PC-9 (cell line): ENCODE results near the gene ABL1. TPM values are rescaled to one million over a fixed set of nuclear protein-coding genes. Genes with fewer than 3 reads are reported as not detected.

Source experiments
- BruUV-seq: library from RNA; stranded (reverse); fragments of 400-500 nt; replicated peaks from 2 replicates; lab custom pipeline; 2021; lab: Mats Ljungman, UMichigan
- CTCF ChIA-PET: fragments of 300-600 bp; sonication (Branson Sonifier 250); formaldehyde crosslinking; loops from one replicate; lab custom pipeline; 2022; ENCODE audit warnings: antibody characterized with exemption; lab: Charles Lee
- POLR2A ChIA-PET: fragments of 300-600 bp; sonication (Branson Sonifier 250); formaldehyde crosslinking; loops from one replicate; lab custom pipeline; 2022; ENCODE audit warnings: antibody characterized with exemption; ENCODE audit not compliant: unreplicated experiment; lab: Charles Lee
- DNase-seq, 2 experiments: peaks; one replicate each; pipeline versions ENCODE4 v3.0.0 to v3.0.0-alpha.2; 2015 to 2022; ENCODE audit warnings: mixed read lengths in 1 of 2
- H2AFZ ChIP-seq: fragments of 200-600 bp; sonication (generic); 2 replicates; pipeline ENCODE4 v1.8.1; 2017; ENCODE audit warnings: antibody characterized with exemption
- H3F3A ChIP-seq: fragments of 200-600 bp; sonication (generic); 2 replicates; pipeline ENCODE4 v1.8.1; 2017; ENCODE audit warnings: antibody characterized with exemption, mild to moderate bottlenecking, low read depth; ENCODE audit not compliant: insufficient read depth
- H3K27ac ChIP-seq: fragments of 200-600 bp; sonication (generic); 2 replicates; pipeline ENCODE4 v1.6.1; 2016; ENCODE audit warnings: mixed run types
- H3K27me3 ChIP-seq: fragments of 200-600 bp; sonication (generic); 2 replicates; pipeline ENCODE4 v1.6.1; 2016; ENCODE audit warnings: low read depth, mixed run types; ENCODE audit not compliant: insufficient read depth
- H3K36me3 ChIP-seq: fragments of 200-600 bp; sonication (generic); 2 replicates; pipeline ENCODE4 v1.6.1; 2016; ENCODE audit warnings: low read depth, mixed run types
- H3K4me1 ChIP-seq: fragments of 200-600 bp; sonication (generic); replicated peaks from 2 replicates; pipeline ENCODE4 v1.6.1; 2016; ENCODE audit warnings: mixed run types; ENCODE audit not compliant: insufficient read depth
- H3K4me2 ChIP-seq: fragments of 200-600 bp; sonication (generic); 2 replicates; pipeline ENCODE4 v1.6.1; 2017; ENCODE audit warnings: mixed run types
- H3K4me3 ChIP-seq: fragments of 200-600 bp; sonication (generic); 2 replicates; pipeline ENCODE4 v1.6.1; 2016; ENCODE audit warnings: mixed run types
- H3K79me2 ChIP-seq: fragments of 200-600 bp; sonication (generic); 2 replicates; pipeline ENCODE4 v1.6.1; 2017; ENCODE audit warnings: low read depth, mixed run types
- H3K9me2 ChIP-seq: fragments of 200-600 bp; sonication (generic); 2 replicates; pipeline ENCODE4 v1.8.1; 2017; ENCODE audit warnings: mild to moderate bottlenecking; ENCODE audit not compliant: insufficient read depth
- H3K9me3 ChIP-seq: fragments of 200-600 bp; sonication (generic); 2 replicates; pipeline ENCODE4 v1.8.1; 2016; ENCODE audit warnings: low read depth; ENCODE audit not compliant: insufficient read depth
- H4K20me1 ChIP-seq: fragments of 200-600 bp; sonication (generic); 2 replicates; pipeline ENCODE4 v1.8.1; 2017; ENCODE audit not compliant: insufficient read depth
- EZH2 ChIP-seq: fragments of 200-600 bp; sonication (generic); IDR thresholded peaks from 2 replicates; pipeline ENCODE4 v1.8.0; 2017; ENCODE audit warnings: antibody characterized with exemption, low read depth
- intact Hi-C: fragments of 100-400 bp; cut with micrococcal nuclease; formaldehyde crosslinking; loops from one replicate; pipeline ENCODE4 v1.10.0; 2022; ENCODE audit not compliant: unreplicated experiment
- total RNA-seq: library from RNA; stranded (reverse); gene quantifications from 2 replicates; pipeline ENCODE4 v1.2.3, GENCODE V29; 2021
- TF ChIP-seq, protein P1 (sequence below): fragments of 200-600 bp; sonication (generic); conservative IDR thresholded peaks from 2 replicates; pipeline ENCODE4 v1.6.1; 2017; ENCODE audit warnings: mixed run types, antibody characterized with exemption, mild to moderate bottlenecking, moderate library complexity

Gene ABL1
- total RNA-seq, 1 experiment from 2014 or later = 54.8 TPM

DNA sequence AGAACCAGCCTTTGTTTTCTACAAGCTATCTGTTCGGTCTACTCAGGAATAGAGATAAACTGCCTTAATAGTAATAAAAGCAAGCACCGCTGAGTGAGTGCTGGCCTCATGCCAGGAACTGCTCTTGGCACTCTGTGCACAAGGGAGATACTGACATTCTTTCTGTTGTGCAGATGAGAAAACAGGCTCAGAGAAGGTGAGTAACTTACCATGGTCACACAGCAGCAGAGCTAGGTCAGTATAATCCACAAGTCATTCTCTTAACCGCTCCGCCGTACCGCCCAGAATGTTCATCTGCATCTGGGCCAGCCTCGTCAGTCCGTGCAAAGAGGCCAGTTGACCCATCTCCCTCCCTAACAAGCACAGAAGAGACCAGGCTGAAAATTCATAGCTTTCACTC is 34.2 kb downstream of the ABL1 start:
- no peak for TF ChIP-seq EZH2
- TF ChIP-seq, protein P1, sequence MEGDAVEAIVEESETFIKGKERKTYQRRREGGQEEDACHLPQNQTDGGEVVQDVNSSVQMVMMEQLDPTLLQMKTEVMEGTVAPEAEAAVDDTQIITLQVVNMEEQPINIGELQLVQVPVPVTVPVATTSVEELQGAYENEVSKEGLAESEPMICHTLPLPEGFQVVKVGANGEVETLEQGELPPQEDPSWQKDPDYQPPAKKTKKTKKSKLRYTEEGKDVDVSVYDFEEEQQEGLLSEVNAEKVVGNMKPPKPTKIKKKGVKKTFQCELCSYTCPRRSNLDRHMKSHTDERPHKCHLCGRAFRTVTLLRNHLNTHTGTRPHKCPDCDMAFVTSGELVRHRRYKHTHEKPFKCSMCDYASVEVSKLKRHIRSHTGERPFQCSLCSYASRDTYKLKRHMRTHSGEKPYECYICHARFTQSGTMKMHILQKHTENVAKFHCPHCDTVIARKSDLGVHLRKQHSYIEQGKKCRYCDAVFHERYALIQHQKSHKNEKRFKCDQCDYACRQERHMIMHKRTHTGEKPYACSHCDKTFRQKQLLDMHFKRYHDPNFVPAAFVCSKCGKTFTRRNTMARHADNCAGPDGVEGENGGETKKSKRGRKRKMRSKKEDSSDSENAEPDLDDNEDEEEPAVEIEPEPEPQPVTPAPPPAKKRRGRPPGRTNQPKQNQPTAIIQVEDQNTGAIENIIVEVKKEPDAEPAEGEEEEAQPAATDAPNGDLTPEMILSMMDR = no peak
- Histone ChIP-seq H3F3A (peaks cover 12% of the 10 kb centered on the region; the same call in 1 of the 2 replicates), H3K27me3 (no peaks in the 10 kb centered on the region), H3K9me3 (no peaks in the 10 kb centered on the region), H3K4me1 (no peaks in the 10 kb centered on the region), H3K9me2 (no peaks in the 10 kb centered on the region), H4K20me1 (peaks cover 34% of the 10 kb centered on the region), H3K79me2 (no peaks in the 10 kb centered on the region), H3K4me3 (no peak overlapping the region), H2AFZ (no peak overlapping the region), H3K4me2 (no peak overlapping the region), H3K27ac (no peak overlapping the region), H3K36me3 (no peaks in the 10 kb centered on the region)
- ChIA-PET POLR2A (no interaction called here), CTCF (interaction anchor here (0.6 to 2.4 kb wide), 6 partner anchors 31 to 168 kb away, joined by 3 to 15 read pairs (median 6); no protein-coding TSS in a partner anchor)
- no peak for DNase-seq
- BruUV-seq = no TSS peak
- intact Hi-C loops = loop anchor here (5.0 kb wide), 1 partner anchor 407 kb away; no protein-coding TSS in a partner anchor

DNA sequence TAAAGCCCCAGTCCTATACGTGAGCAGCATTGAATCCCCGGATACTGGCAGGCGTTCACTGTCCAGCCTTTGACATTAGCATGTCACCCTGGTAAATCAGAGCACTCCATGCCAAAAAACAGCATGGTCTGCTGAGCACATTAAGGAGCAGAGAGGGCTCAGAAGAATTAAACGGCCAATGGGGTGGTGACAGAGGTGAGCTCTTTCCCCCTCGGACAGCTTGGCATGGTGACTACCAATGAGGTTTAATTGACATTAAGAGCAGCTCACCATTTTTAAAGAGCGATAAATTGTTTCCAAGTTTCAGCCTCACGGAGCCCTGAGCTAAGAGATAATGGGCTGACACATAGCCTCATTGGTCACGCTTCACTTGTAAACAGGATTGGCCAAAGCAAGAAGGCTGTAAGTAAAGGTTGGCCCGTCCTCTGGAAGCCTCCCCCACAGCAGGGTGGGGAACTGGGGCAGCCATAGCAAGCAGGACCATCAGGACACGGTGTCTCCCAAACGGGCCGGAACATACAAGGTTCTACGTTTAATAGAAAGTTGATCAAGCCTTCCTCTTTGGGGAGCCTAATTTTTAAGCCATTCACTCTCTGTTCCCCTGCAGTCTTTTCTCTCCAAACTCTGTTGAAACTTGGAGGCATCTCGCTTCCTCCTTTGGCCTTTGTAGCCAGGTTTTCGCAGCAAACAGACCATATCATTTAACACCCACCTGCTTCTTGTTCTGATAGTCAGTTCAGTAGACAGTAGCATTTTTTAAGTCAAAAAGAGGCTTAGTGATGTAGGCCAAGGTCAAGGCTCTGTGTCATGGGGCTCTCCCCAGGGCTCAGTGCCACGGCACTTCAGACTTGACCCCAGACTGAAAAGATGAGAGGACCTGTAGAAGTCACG is 35.7 kb downstream of the ABL1 start:
- Histone ChIP-seq H3K27ac (no peak overlapping the region), H3F3A (peaks cover 10% of the 10 kb centered on the region; the same call in 1 of the 2 replicates), H3K4me2 (no peak overlapping the region), H3K9me2 (no peaks in the 10 kb centered on the region), H3K36me3 (no peaks in the 10 kb centered on the region), H2AFZ (no peak overlapping the region), H3K9me3 (no peaks in the 10 kb centered on the region), H4K20me1 (peaks cover 34% of the 10 kb centered on the region), H3K4me1 (no peaks in the 10 kb centered on the region), H3K79me2 (no peaks in the 10 kb centered on the region), H3K4me3 (no peak overlapping the region), H3K27me3 (no peaks in the 10 kb centered on the region)
- TF ChIP-seq EZH2 = no peak
- TF ChIP-seq, protein P1 = no peak
- ChIA-PET CTCF (interaction anchor here (0.5 to 2.4 kb wide), 6 partner anchors 39 to 237 kb away, joined by 3 to 15 read pairs (median 8); no protein-coding TSS in a partner anchor), POLR2A (interaction anchor here (0.6 kb wide), 1 partner anchor 88 kb away, joined by 4 read pairs; no protein-coding TSS in a partner anchor)
- no TSS peak for BruUV-seq
- DNase-seq = no peak
- intact Hi-C loops = loop anchor here (1.0 kb wide), 2 partner anchors 71 to 128 kb away; no protein-coding TSS in a partner anchor

DNA sequence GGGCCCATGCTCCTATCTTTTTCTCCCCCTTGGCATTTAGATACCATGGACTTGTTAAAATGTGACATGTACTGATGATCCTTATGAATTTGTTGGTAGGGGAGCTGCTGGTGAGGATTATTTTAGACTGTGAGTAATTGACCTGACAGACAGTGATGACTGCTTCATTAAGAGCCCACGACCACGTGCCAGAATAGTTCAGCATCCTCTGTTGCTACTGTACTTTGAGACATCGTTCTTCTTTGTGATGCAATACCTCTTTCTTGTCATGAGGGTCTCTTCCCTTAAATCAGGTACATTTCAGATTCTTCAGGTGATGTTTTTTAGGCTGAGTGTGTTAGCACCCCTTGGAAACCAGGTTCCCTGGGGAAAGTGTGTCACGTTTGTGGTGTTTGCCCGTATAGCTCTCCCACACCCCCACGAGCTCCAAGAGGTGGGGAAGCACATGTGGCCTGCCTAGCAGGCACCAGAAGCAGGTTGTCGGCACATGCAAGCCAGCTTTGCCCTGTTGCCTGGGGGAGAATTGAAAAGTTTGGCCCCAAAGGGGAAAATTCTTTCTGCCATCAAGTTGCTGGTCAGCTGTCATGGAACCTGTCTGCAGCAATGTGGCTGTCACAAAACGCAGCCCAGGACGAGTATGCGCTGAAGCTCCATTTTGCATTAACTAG is 36.5 kb downstream of the ABL1 start:
- DNase-seq = no peak
- intact Hi-C loops = no loop called here
- CTCF ChIA-PET = interaction anchor here (0.5 kb wide), 1 partner anchor 38 kb away, joined by 4 read pairs; no protein-coding TSS in a partner anchor
- Histone ChIP-seq H3K36me3 (no peaks in the 10 kb centered on the region), H3K4me1 (no peaks in the 10 kb centered on the region), H3K4me3 (no peak overlapping the region), H3K9me3 (no peaks in the 10 kb centered on the region), H3K4me2 (no peak overlapping the region), H3K79me2 (no peaks in the 10 kb centered on the region), H3K27ac (no peak overlapping the region), H3K9me2 (no peaks in the 10 kb centered on the region), H2AFZ (no peak overlapping the region), H4K20me1 (peaks cover 34% of the 10 kb centered on the region), H3K27me3 (no peaks in the 10 kb centered on the region), H3F3A (peaks cover 7% of the 10 kb centered on the region; the same call in 1 of the 2 replicates)
- no TSS peak for BruUV-seq
- POLR2A ChIA-PET = no interaction called here
- no peak for TF ChIP-seq EZH2
- TF ChIP-seq, protein P1 = no peak
